Panc1 (cell line): ENCODE results near the gene ALDH6A1. TPM values are rescaled to one million over a fixed set of nuclear protein-coding genes. Genes with fewer than 3 reads are reported as not detected.

ENCODE experiments used
- ATAC-seq: fragments of 200-7000 bp; cut with Tn5 transposase; 2 replicates; pipeline ENCODE4 v1.9.1; 2020; ENCODE audit warnings: mild to moderate bottlenecking, moderate library complexity
- BruUV-seq: library from RNA; stranded (reverse); fragments of 400-500 nt; replicated peaks from 2 replicates; lab custom pipeline; 2021; lab: Mats Ljungman, UMichigan
- CTCF ChIA-PET: fragments of 300-600 bp; sonication (Branson Sonifier 250); formaldehyde crosslinking; loops from one replicate; lab custom pipeline; 2022; ENCODE audit warnings: antibody characterized with exemption; lab: Charles Lee
- POLR2A ChIA-PET: fragments of 300-600 bp; sonication (Branson Sonifier 250); formaldehyde crosslinking; loops from one replicate; lab custom pipeline; 2022; ENCODE audit warnings: antibody characterized with exemption; lab: Charles Lee
- DNase-seq: peaks from one replicate; pipeline ENCODE4 v3.0.0-alpha.2; 2010; ENCODE audit warnings: low read depth, low spot score
- H3K27ac ChIP-seq: 2 replicates; pipeline ENCODE4 v1.5.1; 2011; ENCODE audit warnings: mild to moderate bottlenecking, low read length, inconsistent platforms
- H3K27me3 ChIP-seq: fragments of 200-500 bp; sonication (Bioruptor generic); 2 replicates; pipeline ENCODE4 v1.6.0; 2014; ENCODE audit warnings: low read length, inconsistent platforms; ENCODE audit not compliant: control insufficient read depth, insufficient read depth
- H3K36me3 ChIP-seq: fragments of 200-500 bp; sonication (Bioruptor generic); 2 replicates; pipeline ENCODE4 v1.5.1; 2014; ENCODE audit warnings: inconsistent platforms, mild to moderate bottlenecking, low read length, moderate library complexity; ENCODE audit not compliant: control insufficient read depth, insufficient read depth
- H3K4me1 ChIP-seq: 2 replicates; pipeline ENCODE4 v1.5.1; 2011; ENCODE audit warnings: inconsistent platforms, mild to moderate bottlenecking, low read length, moderate library complexity; ENCODE audit not compliant: control insufficient read depth, insufficient read depth
- H3K4me3 ChIP-seq, 2 experiments: 2 replicates each; pipeline ENCODE4 v1.5.1; 2011 to 2012; ENCODE audit warnings: low read depth in 2 of 2, low read length in 2 of 2, mild to moderate bottlenecking in 2 of 2, inconsistent platforms in 1 of 2, moderate library complexity in 1 of 2
- H3K9me3 ChIP-seq: fragments of 200-500 bp; sonication (Bioruptor generic); 2 replicates; pipeline ENCODE4 v1.5.1; 2014; ENCODE audit warnings: low read depth, mild to moderate bottlenecking, inconsistent platforms, low read length, moderate library complexity; ENCODE audit not compliant: control insufficient read depth, insufficient read depth
- CTCF ChIP-seq: fragments of 450-650 bp; IDR thresholded peaks from 2 replicates; pipeline ENCODE4 v1.5.1; 2017; ENCODE audit warnings: mild to moderate bottlenecking
- POLR2AphosphoS5 ChIP-seq: IDR thresholded peaks from 2 replicates; pipeline ENCODE4 v1.6.1; 2012; ENCODE audit warnings: mild to moderate bottlenecking, low read depth, low read length, moderate library complexity
- REST ChIP-seq, 2 experiments: IDR thresholded peaks; 2 replicates each; pipeline ENCODE4 v1.6.1; 2011 to 2012; ENCODE audit warnings: low read depth in 2 of 2, control low read depth in 1 of 2, low read length in 1 of 2, mild to moderate bottlenecking in 1 of 2, moderate library complexity in 1 of 2; ENCODE audit not compliant: insufficient read depth in 1 of 2
- SIN3A ChIP-seq: IDR thresholded peaks from 2 replicates; pipeline ENCODE4 v1.6.1; 2012; ENCODE audit warnings: low read depth, mild to moderate bottlenecking, low read length, moderate library complexity, borderline replicate concordance; ENCODE audit not compliant: insufficient read depth
- TCF7L2 ChIP-seq: IDR thresholded peaks from 2 replicates; pipeline ENCODE4 v1.6.1; 2011; ENCODE audit warnings: mild to moderate bottlenecking, low read depth, low read length, inconsistent platforms
- in situ Hi-C: cut with HindIII; loops from 2 replicates; pipeline ENCODE4 v1.10.0; 2016; ENCODE audit warnings: low sequenced_read_pairs, low pct_unique_long_range_greater_than_20kb
- intact Hi-C: fragments of 100-400 bp; cut with micrococcal nuclease; formaldehyde crosslinking; loops from one replicate; pipeline ENCODE4 v1.10.0; 2022; ENCODE audit not compliant: unreplicated experiment
- total RNA-seq: library from RNA; stranded (reverse); gene quantifications from one replicate; pipeline ENCODE4 v1.2.1, GENCODE V29; 2021; ENCODE audit not compliant: unreplicated experiment

ALDH6A1 gene
- total RNA-seq, 1 experiment from 2014 or later: 2.1 TPM

GRCh38 chr14:74034572-74034971 is 49.7 kb downstream of the ALDH6A1 start:
- ChIA-PET POLR2A (interaction anchor here (0.6 to 0.7 kb wide), 2 partner anchors 74 to 281 kb away, joined by 11 to 13 read pairs; no protein-coding TSS in a partner anchor), CTCF (interaction anchor here (1.0 kb wide), 1 partner anchor 427 kb away, joined by 7 read pairs; no protein-coding TSS in a partner anchor)
- in situ Hi-C loops: no loop called here
- Histone ChIP-seq H3K27me3 (no peaks in the 10 kb centered on the region), H3K9me3 (no peaks in the 10 kb centered on the region), H3K4me3 (no peak overlapping the region), H3K4me1 (no peaks in the 10 kb centered on the region), H3K27ac (no peak overlapping the region), H3K36me3 (no peaks in the 10 kb centered on the region)
- BruUV-seq: no TSS peak
- ATAC-seq: no peak
- no peak for DNase-seq
- TF ChIP-seq REST (IDR thresholded peaks at IDR 0.05; ENCODE audit: insufficient read depth in 1 of 2, low read depth in 2 of 2, low read length in 1 of 2): no peak
- TF ChIP-seq POLR2AphosphoS5: no peak
- no peak for TF ChIP-seq TCF7L2
- no peak for TF ChIP-seq CTCF
- no peak for TF ChIP-seq SIN3A
- intact Hi-C loops: no loop called here

- ATAC-seq (no peak), DNase-seq (no peak)
- CTCF ChIA-PET: no interaction called here
- no peaks in the 10 kb centered on the region for H3K4me1 ChIP-seq
- in situ Hi-C loops: no loop called here
- no peaks in the 10 kb centered on the region for H3K9me3 ChIP-seq
- TF ChIP-seq CTCF (no peak), POLR2AphosphoS5 (no peak)
- no peaks in the 10 kb centered on the region for H3K27me3 ChIP-seq
- no peak overlapping the region for H3K27ac ChIP-seq
- no peaks in the 10 kb centered on the region for H3K36me3 ChIP-seq
- intact Hi-C loops: no loop called here
- no TSS peak for BruUV-seq
- H3K4me3 ChIP-seq: no peak overlapping the region
- POLR2A ChIA-PET: no interaction called here
Observed at GRCh38 chr14:74029136-74029535, 55.1 kb downstream of the ALDH6A1 start.
